ENCODE results near the gene OR7C2.

DNA sequence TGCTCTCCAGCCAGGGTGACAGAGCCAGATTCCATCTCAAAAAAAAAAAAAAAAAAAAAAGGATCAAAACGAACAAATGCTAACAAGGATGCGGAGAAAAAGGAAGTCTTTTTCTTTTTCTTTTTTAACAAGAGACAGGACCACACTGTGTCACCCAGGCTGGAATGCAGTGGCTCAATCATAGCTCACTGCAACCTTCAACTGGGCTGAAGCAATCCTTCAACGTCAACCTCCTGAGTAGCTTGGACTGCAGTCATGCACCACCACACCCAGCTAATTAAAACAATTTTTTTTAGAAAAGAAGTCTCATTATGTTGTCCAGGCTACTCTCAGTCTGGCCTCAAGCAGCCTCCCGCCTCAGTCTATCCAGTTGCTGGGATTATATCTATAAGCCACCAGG is 34.6 kb upstream of the OR7C2 start:
- TF ChIP-seq CTCF (conservative IDR thresholded peaks at IDR 0.05; ENCODE audit: low read depth, low read length) (no peak), EZH2 (IDR thresholded peaks at IDR 0.05; ENCODE audit: borderline replicate concordance, low read depth, low read length, poor library complexity, severe bottlenecking) (no peak)
